ENCODE results near the gene ARNT2. TPM values are rescaled to one million over a fixed set of nuclear protein-coding genes. Genes with fewer than 3 reads are reported as not detected.

ARNT2 gene
- total RNA-seq, 4 donors from 2014 or later, result 5.1 to 8.8 (median 6.8) TPM

DNA sequence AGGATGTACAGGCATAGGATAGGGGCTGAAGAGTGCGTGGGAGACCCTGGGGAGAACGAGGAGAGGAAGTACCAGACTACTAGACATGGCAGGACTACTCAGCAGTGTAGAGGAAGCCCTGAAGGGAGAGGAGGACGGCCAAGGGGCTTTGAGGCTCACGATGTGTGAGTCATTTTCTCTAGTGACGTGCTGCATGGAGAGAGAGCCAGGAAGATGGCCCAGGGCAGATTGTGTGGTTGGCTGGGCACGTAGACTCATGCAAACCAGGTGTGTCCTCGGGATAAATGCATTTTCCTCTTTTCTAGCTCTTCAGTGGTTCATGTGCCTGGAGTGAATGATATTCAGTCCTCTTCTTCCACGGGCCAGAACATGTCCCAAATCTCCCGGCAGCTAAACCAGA lies 175.9 kb downstream of the ARNT2 start:
- TF ChIP-seq EP300 (IDR thresholded peaks at IDR 0.05) (no peak), POLR2A (IDR thresholded peaks at IDR 0.05) (no peak)
- TF ChIP-seq, protein P1, sequence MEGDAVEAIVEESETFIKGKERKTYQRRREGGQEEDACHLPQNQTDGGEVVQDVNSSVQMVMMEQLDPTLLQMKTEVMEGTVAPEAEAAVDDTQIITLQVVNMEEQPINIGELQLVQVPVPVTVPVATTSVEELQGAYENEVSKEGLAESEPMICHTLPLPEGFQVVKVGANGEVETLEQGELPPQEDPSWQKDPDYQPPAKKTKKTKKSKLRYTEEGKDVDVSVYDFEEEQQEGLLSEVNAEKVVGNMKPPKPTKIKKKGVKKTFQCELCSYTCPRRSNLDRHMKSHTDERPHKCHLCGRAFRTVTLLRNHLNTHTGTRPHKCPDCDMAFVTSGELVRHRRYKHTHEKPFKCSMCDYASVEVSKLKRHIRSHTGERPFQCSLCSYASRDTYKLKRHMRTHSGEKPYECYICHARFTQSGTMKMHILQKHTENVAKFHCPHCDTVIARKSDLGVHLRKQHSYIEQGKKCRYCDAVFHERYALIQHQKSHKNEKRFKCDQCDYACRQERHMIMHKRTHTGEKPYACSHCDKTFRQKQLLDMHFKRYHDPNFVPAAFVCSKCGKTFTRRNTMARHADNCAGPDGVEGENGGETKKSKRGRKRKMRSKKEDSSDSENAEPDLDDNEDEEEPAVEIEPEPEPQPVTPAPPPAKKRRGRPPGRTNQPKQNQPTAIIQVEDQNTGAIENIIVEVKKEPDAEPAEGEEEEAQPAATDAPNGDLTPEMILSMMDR (IDR thresholded peaks at IDR 0.05), result no peak
- H3K27me3 ChIP-seq, result no peaks in the 10 kb centered on the region
- H3K36me3 ChIP-seq, result peaks cover 0 to 76% (median 0%) of the 10 kb centered on the region in 3 donors
- H3K27ac ChIP-seq, result no peak overlapping the region
- no peaks in the 10 kb centered on the region for H3K4me1 ChIP-seq
- H3K4me3 ChIP-seq, result no peak overlapping the region
- no peak for DNase-seq (ENCODE audit: low spot score in 2 of 2)
- H3K9me3 ChIP-seq, result no peaks in the 10 kb centered on the region
- 75 to 78% methylated on average over 9 of the region's 9 CpGs for WGBS, 2 donors

DNA sequence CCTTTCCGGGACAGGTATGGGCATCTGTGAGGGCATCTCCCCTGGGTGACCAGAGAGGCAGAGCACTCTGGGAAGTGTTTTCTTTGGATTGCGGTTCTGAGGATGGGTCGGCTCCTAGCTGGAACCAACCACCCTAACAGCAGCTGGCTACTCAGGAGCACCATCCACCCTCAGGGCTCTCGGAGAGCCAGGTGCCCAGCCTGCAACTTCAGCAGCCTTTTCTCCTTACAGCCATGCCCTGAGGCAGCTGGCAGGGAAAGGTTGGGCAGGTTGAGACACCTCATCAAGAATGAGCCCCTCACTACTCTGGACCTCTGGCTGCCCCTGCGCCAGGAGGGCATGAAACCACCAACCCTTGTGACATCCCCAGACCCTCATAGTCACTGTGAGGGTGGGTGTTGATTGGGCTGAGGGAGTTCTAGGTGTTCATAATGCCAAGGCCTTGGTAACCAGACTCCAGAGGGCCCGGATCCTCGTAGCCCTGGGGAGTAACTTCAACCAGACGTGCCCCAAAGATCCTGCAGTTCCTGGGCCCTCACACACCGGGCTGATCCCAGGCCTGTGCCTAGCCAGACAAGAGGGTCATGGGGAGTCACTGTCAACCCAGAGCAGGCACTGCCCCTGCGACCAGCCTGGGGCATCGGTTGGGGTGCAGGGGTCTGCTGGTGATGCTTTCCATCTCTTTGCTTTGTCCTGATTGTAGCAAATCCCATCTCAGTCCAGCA lies 176.5 kb downstream of the ARNT2 start:
- no peak for TF ChIP-seq EP300 (IDR thresholded peaks at IDR 0.05)
- TF ChIP-seq POLR2A (IDR thresholded peaks at IDR 0.05), result no peak
- TF ChIP-seq, protein P1 (IDR thresholded peaks at IDR 0.05), result no peak
- Histone ChIP-seq H3K4me1 (no peaks in the 10 kb centered on the region), H3K36me3 (peaks cover 0 to 76% (median 0%) of the 10 kb centered on the region in 3 donors), H3K27ac (no peak overlapping the region), H3K4me3 (no peak overlapping the region), H3K27me3 (no peaks in the 10 kb centered on the region), H3K9me3 (no peaks in the 10 kb centered on the region)
- WGBS, 2 donors, result 93 to 94% methylated on average over 4 to 11 of the region's 11 CpGs
- DNase-seq (ENCODE audit: low spot score in 2 of 2), result no peak

DNA sequence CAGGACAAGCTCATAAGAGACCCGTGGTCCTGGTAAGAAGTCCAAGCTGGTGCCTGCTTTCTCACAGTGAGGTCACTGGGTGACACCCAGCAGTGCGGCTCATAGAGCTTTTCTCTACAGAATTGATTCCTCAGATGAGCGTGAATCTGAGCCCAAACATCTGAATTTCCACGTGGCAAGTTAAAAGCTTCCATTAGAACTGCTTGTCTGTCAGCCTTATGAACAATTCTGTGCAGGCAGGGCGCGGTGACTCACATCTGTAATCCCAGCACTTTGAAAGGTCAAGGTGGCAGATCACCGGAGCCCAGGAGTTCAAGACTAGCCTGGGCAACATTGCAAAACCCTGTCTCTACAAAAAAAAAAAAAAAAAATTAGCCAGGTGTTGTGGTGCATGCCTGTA lies 177.8 kb downstream of the ARNT2 start:
- H3K36me3 ChIP-seq, result peaks cover 0 to 67% (median 0%) of the 10 kb centered on the region in 3 donors

DNA sequence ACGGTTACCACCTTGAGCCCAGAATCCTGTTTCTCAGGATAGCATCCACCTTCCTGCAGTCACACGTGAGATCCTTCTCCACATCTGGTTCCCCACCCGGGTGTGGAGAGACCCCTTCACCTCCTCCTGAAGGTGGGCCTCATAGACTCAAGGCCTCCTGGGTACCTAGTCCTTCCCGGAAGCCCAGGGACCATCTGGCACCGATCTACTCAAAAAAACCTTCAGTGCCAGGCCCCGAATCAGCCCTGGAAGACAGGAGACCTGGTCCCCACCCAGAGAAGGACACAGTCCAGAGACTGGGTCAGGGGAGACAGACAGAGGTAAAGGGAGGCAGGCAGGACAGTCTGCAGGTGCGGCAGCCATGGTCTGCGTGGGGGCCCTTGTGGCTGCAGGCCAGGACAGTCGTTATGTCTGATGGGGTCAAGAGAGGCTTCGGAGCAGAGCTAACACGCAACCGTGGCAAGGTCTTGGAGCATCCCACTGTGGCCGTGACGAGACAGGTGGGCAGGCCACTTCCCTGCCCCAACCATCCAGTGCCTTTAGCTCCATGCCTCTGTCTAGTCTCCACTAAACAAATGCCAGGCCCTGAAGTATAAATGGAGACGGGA lies 178.7 kb downstream of the ARNT2 start:
- no peak for DNase-seq (ENCODE audit: low spot score in 2 of 2)
- TF ChIP-seq POLR2A (IDR thresholded peaks at IDR 0.05), result no peak
- TF ChIP-seq, protein P1 (IDR thresholded peaks at IDR 0.05), result no peak
- no peak for TF ChIP-seq EP300 (IDR thresholded peaks at IDR 0.05)
- peaks cover 0 to 57% (median 0%) of the 10 kb centered on the region in 3 donors for H3K36me3 ChIP-seq
- WGBS, 2 donors, result 93 to 94% methylated on average over 15 of the region's 15 CpGs
- H3K9me3 ChIP-seq, result no peaks in the 10 kb centered on the region
- H3K27me3 ChIP-seq, result no peaks in the 10 kb centered on the region
- no peaks in the 10 kb centered on the region for H3K4me1 ChIP-seq
- H3K4me3 ChIP-seq, result no peak overlapping the region
- H3K27ac ChIP-seq, result no peak overlapping the region

More for the DNA sequence above, 177.8 kb downstream of the ARNT2 start:
- no peak overlapping the region for H3K4me3 ChIP-seq
- no peak for TF ChIP-seq POLR2A (IDR thresholded peaks at IDR 0.05)
- TF ChIP-seq EP300 (IDR thresholded peaks at IDR 0.05), result no peak
- TF ChIP-seq, protein P1 (IDR thresholded peaks at IDR 0.05), result no peak
- no peaks in the 10 kb centered on the region for H3K4me1 ChIP-seq
- H3K9me3 ChIP-seq, result no peaks in the 10 kb centered on the region
- DNase-seq (ENCODE audit: low spot score in 2 of 2), result no peak
- H3K27ac ChIP-seq, result no peak overlapping the region
- H3K27me3 ChIP-seq, result no peaks in the 10 kb centered on the region
- 71 to 76% methylated on average over 7 of the region's 7 CpGs for WGBS, 2 donors

DNA sequence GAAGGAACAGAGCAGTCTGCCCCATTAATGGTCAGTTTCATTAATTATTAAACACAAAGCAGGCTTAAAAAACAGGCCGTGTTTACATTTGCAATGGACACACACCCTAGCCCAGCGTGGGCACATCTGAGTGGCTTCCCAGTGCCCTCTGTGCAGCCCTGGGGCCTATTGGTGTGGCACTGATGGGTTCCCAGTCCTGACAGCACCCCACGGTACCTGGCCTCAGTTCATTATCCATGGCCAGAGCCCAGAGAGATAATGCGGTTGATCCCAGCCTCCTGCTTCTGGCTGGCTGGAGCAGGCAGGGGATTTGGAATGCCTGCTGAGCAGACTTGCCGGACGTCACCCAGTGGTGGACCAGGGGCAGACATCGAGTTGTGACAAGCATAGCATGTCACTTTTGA lies 180.4 kb downstream of the ARNT2 start:
- 80 to 89% methylated on average over 6 to 7 of the region's 7 CpGs for WGBS, 2 donors
- H3K27ac ChIP-seq, result no peak overlapping the region
- no peaks in the 10 kb centered on the region for H3K9me3 ChIP-seq
- no peaks in the 10 kb centered on the region for H3K4me1 ChIP-seq
- no peak overlapping the region for H3K4me3 ChIP-seq
- TF ChIP-seq POLR2A (IDR thresholded peaks at IDR 0.05) (no peak), EP300 (IDR thresholded peaks at IDR 0.05) (no peak)
- TF ChIP-seq, protein P1 (IDR thresholded peaks at IDR 0.05), result no peak
- DNase-seq (ENCODE audit: low spot score in 2 of 2), result no peak
- no peaks in the 10 kb centered on the region for H3K27me3 ChIP-seq
- H3K36me3 ChIP-seq, result peaks cover 0 to 51% (median 0%) of the 10 kb centered on the region in 3 donors
